GM21825 (cell line): ENCODE results near the gene PFKP.

Source experiments
- ATAC-seq: cut with Tn5 transposase; IDR thresholded peaks from one replicate; pipeline ENCODE4 v1.9.1; 2021; ENCODE audit warnings: mild to moderate bottlenecking, moderate library complexity; ENCODE audit not compliant: unreplicated experiment

The PFKP gene

DNA sequence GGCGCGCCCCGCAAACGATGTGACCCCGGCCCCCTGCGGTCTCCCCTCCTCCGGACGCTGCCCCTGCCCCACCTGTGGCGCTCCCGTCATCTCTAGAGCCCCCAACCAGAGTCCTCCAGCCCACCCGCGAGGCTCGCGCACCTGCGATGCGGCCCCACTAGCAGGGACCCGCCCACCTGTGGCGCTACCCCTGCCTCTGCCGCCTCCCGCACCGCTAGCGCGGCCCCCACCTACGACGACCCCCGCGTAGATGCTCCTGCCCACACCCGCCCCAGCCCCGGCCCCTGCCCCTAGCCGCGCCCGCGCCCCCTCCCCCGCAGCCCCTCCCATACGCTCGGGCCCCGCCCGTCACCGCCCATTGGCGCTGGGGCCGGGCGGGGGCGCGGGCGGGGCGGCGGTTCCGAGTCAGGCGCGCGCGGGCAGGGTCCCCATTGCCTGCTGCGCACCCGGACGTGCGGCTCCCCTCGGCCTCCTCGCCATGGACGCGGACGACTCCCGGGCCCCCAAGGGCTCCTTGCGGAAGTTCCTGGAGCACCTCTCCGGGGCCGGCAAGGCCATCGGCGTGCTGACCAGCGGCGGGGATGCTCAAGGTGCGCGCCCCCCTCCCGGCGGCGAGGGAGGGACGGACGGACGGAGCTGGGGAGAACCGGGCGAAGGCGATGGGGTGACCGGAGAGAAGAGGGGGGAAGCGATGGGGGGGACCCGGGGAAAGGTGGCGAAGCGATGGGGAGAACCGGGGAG, at the start of gene PFKP:
TSS of gene PFKP (plus strand) at position 431 of the 741 bp plus-strand sequence. CDS start at position 479, 48 bp downstream.
- ATAC-seq: peak; percentile 50

DNA sequence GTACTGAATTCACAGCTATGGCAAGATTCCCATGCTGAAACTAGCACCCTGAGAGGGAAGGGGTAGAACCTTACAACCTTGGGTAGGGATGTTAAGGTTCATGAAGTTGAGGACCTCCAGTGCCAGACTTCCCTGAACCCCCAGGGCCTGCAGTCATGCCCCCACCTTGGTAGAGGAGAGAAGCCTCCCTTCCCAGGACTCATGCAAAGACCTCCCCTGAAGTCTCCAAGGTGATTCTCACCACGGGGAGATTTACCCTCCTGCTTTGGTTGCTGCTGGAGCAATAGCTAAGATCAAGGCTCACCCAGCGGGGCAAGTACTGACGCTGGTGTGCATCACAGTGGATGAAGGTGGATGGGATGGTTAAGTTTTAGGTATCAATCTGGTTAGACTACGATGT, 49.1 kb upstream of the PFKP start:
- ATAC-seq: no peak

DNA sequence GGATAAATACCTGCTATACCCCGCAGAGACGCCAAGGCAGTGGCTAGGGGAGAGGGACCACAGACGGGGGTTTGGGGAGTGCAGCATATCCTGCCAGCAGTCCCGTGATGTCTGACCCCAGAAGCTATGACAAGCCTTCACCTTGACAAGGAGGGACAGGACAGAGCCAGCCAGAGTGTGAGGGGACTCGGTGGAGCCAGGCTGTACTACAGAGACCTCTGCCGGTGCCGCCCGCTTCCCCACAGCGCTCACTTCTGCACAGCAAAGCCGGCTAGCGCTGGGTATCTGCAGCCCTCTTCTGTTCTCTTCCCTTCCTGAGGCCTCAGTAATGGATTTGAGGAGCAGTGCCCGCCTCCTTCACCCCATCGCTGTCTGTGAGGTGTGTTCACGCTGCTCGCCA, 47.0 kb upstream of the PFKP start:
- ATAC-seq: no peak

DNA sequence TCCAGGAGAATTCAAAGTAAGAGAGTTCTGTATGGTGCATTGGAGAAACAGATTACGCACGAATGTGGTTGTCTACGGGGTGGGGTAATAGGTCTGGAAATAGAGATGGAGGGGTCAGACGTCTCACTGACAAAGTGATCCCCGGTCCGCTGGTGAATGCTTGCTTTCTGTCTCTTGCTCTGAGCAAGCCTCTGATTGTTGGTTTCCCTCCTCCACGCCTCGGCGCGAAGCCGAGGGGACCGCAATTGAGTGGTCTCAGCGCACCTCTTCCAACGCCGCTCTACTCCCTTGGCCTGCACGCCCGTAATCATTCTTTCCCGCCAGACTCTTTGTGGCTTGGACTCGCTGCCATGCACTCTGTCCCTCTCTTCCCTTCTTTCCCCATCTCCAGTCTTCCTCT, 46.5 kb upstream of the PFKP start:
- no peak for ATAC-seq

DNA sequence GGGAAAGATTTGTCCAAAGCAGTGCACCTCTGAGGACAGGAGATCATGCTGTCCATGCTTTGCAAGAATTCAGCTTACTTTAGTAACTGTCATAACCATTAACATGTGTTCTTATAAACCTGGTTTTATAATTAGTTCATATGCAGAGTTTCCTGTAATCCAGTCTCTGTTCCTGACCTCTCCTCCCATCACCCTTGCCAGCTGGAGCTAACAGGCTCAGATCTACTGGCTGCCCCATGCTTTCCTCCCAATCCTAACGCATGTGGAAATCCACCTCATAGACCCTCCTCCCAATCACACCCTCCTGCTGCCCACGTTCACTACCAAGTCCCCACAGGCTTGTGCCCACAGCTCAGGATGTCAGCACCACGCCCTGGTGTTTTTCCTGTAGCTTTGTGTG, 45.3 kb upstream of the PFKP start:
- no peak for ATAC-seq

DNA sequence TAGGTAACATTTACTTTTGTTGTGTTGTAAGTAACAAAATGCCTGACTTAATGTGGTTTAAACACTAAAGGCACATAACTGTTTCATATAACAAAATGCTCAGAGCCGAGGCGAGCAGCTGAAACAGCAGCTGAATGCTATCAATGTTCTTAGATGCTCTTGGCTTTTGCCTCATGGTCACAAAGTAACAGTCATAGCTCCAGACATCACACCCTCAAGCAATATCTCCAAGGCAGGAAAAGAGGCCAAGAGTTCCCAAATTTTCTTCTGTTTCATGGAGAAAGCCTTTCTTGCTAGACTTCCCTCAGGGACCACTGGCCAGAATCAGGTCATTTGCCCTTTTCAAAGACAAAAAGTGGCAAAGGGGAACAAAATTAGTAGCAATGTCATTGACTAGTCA, 43.5 kb upstream of the PFKP start:
- ATAC-seq: no peak

DNA sequence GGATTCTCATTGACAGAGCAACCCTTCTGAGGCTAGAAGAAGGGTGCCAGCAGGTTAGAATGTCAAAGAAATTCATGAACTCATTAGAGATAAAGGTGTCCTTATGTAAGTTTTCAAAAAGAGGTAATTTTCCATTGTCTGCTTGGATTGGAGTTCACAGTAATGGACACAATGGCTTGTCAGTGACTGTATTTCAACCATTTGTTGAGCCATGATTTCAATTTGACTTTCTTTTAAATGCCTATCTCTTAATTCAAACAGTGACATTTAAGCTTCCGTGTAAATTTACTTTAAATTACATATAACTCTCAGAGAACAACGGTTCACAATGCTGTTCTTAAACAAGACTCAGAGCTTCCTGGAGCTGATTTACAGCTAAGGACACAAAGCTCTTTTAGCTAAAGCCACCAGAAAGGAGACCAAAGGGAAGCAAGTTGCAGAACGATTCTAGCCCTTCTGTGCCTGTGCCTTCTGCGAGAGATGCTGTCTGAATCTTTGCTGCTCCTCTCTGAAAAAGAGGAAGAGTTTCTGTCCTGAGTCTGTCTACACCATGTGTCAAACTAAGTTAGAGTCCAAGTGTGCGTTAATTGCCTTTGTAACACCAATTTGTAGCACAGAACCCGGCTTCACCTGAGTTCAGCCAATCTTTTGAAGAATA, 42.2 kb upstream of the PFKP start:
- ATAC-seq: no peak

DNA sequence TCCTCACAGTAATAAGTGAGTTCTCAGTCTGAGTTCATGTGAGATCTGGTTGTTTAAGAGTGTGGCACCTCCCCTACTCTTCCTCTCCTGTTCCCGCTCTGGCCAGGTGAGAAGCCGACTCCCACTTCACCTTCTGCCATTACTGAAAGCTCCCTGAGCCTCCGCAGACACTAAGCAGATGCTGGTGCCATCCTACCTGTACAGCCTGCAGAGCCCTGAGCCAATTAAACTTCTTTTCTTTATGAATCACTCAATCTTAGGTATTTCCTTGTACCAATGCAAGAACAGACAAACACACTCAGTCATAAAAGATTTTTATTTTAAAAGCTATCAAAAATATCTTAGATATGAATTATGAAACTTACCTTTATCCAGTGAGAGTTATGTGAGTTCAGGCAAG, 39.5 kb upstream of the PFKP start:
- ATAC-seq: no peak

DNA sequence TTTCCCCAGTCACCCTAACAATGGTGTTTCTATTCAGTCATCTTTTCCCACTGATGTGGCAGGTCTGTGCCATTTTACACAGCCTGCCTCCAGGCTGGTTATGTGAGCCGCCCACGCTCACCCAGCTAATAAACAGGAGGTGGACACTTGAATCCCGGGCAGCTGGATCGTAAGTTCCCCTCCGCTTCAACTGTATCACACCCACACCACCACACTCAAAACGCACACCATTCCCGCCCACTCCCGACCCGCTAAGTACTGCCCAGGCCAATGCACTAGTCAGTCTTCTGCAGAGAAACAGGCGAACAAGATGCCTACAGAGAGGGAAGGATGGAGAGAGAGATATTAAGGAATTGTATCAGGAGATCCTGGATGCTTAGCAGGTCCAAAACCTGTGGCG, 38.9 kb upstream of the PFKP start:
- ATAC-seq: no peak

DNA sequence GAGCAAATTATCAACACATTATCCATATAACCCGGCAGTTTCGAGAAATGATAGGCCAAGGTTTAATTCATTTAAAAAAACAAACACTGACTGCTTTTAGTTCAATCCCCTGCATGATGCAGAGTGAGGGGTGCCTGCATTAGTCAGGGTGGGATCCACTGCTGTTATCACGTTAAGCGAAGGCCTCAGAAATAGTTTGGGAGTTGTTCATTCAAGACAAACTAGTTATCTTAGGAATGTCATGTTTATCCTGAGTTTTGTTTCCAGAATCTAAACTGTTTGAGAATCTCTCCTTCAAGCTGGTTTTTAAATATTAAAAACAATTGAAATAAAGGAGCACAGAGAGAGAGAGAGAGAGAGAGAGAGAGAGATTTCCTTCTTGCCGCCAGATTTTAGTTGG, 36.6 kb upstream of the PFKP start:
- no peak for ATAC-seq

DNA sequence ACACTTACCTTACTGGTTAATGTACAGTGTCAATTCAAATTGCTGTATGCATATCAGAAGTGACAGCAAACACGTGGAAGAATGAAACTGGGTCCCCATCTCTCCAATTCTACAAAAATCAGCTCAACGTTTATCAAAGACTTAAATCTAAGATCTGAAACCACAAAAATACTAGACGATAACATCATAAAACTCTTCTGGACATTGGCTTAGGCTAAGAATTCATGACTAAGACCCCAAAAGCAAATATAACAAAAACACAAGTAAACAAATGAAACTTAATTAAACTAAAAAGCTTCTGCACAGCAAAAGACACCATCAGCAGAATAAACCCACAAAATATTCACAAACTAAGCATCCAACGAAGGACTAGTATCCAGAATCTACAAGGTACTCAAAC, 35.9 kb upstream of the PFKP start:
- ATAC-seq: no peak

DNA sequence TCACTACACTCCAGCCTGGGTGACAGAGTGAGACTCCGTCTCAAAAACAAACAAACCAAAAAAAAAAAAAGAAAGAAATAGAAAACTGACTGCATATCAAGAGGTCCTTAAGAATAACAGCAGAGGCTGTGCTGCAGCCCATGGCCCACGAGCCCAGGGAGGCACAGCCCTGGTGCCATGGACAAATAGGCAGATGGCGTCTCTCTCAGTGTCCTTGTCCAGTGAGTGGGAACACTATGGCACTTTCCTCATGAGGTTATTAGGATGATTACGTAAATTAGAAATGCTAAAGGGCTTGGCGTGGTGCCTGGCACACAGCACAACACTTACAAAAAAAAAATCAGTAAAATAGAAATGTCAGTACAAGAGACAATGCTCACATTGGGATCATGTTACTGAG, 33.4 kb upstream of the PFKP start:
- no peak for ATAC-seq

DNA sequence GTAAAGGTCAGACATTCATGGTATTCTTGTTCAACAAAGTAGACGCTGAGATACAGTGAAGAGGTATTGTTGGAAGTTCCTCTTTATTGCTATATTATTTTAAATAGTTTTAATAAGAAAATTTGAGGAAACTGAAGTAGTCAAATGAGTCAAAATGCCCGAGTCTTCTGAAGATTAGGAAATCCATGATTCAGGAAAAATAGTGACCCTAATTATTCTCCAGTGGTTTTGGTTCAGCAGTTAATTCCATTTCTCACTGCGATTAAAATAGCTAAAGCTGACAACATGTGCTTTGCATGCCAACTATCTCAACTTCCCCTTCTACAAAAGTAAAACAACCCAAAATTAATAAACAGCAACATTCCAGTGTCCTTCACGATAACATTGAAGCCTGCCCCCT, 32.7 kb upstream of the PFKP start:
- no peak for ATAC-seq

DNA sequence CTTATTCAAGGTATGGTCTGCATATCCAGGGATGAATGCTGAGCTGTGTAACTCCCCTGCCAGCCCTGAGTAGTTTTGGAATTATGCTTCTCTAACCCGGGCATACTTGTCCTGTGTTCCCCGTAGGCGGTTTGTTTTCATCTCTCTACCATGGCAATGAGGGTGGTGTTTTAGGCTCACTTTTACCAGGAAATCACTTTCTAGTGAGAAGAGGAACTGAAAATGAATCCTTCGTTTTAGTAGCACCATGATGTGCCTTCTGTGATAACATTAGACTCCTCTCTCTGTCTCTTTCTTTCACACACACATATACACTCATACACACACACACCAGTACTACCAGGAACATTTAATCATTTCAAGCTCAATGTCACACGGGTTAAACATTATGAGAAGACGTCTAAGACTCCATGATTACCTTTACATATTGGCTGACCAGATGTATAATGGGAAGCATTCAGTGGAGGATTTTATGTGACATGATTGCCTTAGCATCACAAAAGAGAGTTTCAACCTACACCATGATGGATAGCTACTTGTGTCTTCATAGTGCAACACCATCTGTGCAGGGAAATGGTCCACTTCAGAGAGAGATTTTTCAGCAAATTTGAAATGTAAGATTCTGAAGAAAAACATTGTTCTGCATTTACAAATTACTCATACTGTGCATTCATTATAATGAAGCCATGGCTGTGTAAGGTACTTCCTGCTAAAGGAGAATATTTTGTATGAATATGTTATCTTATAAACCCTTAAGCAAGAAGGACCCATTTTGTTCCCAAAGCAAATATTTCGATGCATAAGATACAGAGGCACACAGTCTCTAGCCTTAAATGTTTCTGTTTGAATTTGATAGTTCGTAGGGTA, 31.0 kb upstream of the PFKP start:
- ATAC-seq: peak; percentile 98

DNA sequence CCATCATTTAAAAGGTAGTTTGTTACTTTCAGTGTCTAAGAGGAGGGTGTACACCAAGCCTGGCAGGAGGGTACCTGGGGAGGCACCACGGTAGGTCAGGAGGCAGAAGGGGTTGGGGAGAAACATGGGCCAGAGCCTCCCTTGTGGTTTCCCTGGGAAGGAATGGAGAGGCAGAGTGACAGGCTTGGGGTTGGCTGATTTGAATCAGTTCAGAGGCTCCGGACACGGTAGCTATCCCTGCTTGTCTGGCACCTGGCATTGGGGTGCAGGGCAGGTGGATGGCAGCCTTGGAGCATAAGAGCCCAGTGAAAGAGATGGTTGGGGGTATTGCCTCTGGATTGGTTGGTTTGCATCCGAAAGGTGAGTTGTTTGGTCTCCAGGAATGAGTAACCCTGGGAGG, 30.2 kb upstream of the PFKP start:
- no peak for ATAC-seq

DNA sequence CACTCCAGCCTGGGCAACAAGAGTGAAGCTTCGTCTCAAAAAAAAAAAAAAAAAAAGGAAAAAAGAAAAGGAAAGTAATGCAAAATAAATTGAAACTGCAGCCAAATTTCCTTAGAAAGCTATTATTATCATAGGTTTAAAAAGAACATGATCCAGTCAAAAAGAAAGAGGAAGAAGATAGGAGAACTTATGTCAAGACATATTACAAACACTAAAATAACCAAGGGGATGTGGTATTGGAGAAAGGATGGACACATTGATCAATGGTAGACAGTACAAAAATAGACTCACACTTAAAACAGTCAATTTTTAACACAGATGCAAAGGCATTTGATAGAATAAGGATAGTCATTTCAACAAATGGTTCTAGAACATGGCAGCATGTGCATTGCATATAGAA, 27.3 kb upstream of the PFKP start:
- ATAC-seq: no peak

DNA sequence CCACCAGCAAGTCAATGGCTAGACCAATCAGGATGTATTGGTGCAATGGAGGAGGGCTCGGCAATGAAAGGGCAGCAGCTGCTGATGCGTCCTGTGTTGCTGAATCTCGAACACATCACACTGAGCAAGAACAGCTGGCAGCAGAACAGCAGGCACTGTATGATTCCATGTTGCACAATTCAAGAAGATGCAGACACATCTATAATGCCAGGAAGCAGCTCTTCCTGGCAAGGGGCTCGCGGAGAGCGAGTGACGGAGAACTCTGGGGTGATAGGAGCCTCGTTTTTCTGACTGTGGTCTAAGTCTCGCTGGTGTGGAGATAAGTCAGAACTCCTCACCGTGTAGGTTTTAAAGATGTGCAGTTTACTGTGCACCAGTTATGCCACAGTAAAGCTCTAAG, 24.8 kb upstream of the PFKP start:
- ATAC-seq: no peak

DNA sequence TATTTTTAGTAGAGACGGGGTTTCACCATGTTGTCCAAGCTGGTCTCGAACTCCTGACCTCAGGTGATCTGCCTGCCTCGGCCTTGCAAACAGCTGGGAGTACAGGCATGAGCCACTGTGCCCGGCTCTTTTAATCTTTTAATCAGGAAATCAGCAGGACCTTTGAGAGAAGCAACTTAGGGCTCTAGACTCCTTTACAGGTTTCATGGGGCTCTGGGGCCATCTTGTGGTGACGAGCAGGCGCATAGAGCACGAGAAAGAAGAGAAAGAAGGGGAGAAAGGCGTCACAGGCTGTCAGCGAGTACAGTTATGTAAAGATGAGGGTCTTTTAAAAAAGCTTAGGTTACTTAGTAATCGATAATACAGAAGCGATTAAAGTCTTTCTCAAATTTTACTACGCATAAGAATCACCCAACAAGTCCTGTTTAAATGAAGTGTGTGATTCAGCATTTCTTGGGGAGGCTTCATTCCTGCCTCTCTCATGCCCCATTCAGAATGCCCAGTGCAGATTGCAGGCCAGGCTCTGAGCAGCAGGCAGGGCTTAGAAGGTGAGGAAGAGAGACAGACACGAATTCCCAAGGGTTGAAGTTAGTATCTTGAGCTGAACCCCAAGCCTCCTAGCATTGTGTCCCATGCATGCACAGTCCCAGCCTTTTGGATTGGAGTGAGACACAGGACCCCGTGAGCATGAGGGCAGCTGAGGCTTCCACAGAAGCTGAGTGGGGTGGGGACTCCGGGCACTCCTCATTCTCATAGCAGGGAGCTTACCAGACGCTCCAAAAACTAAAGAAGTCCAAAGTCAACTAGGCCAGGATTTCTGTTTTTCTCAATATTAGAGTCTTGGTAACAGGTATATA, 23.6 kb upstream of the PFKP start:
- ATAC-seq: peak; percentile 83

DNA sequence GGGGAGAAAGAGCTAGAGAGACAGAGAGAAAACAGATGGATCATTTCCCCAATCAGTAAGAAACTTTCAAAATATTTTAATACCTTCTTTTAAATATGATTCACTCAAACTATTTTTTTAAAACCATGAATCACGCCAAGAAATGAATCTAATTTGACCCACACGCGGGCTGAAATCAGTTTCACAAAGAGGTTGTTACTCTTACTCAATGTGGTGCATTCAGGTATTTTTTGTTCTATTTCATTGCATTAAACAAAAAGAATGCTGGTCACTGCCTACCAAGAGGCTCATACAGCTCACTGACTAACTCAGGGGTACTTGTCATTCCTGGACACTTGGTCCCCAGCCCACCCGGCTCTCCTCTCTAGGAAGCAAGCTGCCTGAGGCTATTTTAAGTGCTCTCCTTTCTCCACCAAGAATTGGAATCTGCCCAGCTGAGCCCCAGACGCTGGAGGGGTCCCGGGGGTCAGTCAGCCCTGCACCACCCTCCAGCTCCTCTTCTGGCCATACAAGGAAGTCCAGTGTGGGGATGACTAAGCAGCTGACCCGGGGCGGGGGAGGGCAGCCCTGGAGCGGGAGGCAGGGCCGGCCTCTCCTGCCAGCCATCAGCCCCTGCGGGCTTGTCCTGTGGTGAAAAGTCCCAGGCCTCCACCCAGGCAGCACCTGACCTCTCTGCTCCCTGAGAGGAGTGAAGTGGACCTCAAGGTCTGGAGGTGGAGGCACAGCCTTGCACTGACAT, 21.7 kb upstream of the PFKP start:
- no peak for ATAC-seq

DNA sequence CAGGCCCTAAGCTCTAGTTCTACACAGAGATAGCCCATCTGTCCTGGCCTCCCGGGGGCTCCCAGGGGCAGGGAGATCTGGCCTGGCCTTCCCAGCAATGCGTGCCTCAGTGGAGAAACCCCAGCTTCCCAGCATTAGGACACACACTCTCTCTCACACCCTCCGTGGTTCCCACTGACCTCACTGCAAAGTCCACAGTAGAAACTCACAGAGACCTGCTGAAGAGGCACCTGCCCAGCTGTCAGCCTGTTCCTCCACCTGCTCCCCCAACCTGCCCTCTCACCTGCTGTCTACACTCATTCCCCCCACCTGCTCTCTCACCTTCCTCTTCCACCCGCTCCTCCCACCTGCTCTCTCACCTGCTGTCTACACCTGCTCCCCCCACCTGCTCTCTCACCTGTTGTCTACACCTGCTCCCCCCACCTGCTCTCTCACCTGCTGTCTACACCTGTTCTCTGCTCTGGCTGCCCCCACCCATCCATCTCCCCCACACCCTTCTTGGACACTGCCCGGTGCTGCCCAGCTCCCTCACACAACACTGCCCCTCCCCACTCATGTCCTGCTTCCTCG, 21.1 kb upstream of the PFKP start:
- ATAC-seq: no peak
